Dedifferentiated amniotic fluid mesenchymal stem cell (primary cell): ENCODE results near the gene STK11.
A peak's percentile ranks its signal among the peaks of the same experiment; 100 is the strongest.

Experiments
- DNase-seq: peaks from one replicate; pipeline ENCODE4 v3.0.0-alpha.2; 2016; ENCODE audit errors: extremely low spot score

Gene STK11

DNA sequence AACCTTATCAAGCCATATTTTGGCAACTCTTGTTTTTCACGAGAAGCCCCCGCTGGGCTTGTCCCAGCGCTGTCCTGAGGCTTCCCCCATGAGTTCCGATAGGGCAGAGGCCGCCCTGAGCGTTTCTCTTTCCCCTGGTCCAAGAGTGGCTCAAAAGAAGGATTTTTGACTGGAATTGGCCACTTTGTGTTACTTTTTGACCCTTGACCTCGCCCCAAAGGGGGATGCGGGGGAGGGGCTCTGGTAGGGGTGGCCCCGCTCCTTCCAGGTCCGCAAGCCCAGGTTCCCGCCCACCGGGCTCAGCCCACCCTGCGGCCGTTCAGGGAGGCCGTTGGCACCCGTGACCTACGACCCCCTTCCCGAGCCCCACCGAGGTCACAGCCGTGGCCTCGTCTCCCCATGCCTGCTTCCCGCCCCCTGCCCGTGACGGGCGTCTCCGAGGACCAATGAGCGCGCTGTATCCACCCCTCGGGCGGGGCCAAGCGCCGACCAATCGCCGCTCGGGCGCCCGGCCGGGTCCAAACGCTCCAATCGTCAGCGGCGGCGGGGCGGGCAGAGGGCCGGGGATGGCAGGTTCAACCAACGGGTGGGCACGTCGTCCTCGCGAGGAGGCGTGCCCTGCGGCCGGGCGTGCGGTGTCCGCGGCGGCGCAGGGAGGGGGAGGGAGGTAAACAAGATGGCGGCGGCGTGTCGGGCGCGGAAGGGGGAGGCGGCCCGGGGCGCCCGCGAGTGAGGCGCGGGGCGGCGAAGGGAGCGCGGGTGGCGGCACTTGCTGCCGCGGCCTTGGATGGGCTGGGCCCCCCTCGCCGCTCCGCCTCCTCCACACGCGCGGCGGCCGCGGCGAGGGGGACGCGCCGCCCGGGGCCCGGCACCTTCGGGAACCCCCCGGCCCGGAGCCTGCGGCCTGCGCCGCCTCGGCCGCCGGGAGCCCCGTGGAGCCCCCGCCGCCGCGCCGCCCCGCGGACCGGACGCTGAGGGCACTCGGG is at the start of gene STK11:
TSS of gene STK11 (plus strand) at position 665 of the 986 bp plus-strand sequence. CDS start 1,136 bp downstream, outside the sequence.
- DNase-seq: peak; percentile 97

DNA sequence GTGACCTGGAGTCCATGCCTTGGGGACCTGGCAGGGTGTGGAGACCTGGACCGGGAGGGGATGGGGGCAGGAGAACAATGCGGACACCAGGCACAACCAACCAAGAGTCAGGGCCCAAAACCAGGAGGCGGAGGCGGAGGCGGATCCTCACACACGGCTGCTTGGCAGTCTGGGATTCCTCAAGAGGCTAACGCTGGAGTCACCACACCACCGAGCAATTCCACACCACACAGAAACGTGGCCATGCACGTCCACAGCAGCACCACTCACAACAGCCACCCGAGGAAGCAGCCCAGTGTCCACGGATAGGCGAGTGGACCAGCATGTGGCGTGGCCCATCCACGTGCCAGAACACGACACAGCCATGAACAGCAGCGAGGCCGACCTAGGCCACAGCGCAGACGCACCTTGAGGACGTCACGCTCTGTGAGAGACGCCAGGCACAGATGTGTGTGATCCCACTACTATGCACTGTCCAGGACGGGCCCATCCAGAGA is 49.2 kb upstream of the STK11 start:
- no peak for DNase-seq

DNA sequence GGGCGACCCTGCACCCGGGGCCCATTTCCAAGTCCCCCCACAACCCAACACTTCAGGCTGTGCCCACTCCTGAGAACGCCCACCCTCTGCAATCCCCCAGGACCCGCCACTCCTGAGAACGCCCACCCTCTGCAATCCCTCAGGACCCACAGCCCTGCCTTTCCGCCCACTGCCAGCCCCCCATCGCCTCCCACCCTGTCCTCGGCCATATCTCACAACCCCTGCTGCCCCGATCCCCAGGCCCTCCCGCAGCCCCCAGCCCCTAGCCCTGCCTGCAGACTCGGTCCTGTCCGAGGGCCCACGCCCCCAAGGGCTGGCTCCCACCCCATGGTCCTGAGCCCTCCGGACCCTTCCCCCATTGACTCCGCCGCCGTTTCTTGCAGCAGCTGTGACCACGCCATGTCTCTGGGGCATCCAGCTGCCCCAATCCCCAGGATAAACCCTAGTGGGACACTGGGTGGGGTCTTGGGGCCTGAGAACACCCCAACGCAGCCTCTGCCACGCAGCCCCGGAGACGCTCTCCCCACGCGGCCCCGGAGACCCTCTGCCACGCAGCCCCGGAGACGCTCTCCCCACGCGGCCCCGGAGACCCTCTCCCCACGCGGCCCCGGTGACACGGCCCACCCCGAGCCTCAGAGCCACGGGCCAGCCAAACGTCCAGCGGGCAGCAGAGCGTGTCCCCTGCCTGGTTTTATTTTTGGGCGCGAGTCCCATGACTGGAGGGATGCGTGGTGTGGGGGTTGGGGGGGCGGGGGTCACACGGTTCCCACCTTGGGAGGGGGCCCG is 48.6 kb upstream of the STK11 start:
- DNase-seq: no peak

- DNase-seq: no peak
Measured at GRCh38 chr19:1157931-1158884, 47.4 kb upstream of the STK11 start.

GRCh38 chr19:1158885-1159448 is 46.6 kb upstream of the STK11 start:
- no peak for DNase-seq

- no peak for DNase-seq
Measured at GRCh38 chr19:1159864-1160595, 45.5 kb upstream of the STK11 start.

GRCh38 chr19:1161716-1162115 is 43.9 kb upstream of the STK11 start:
- DNase-seq: no peak

DNA sequence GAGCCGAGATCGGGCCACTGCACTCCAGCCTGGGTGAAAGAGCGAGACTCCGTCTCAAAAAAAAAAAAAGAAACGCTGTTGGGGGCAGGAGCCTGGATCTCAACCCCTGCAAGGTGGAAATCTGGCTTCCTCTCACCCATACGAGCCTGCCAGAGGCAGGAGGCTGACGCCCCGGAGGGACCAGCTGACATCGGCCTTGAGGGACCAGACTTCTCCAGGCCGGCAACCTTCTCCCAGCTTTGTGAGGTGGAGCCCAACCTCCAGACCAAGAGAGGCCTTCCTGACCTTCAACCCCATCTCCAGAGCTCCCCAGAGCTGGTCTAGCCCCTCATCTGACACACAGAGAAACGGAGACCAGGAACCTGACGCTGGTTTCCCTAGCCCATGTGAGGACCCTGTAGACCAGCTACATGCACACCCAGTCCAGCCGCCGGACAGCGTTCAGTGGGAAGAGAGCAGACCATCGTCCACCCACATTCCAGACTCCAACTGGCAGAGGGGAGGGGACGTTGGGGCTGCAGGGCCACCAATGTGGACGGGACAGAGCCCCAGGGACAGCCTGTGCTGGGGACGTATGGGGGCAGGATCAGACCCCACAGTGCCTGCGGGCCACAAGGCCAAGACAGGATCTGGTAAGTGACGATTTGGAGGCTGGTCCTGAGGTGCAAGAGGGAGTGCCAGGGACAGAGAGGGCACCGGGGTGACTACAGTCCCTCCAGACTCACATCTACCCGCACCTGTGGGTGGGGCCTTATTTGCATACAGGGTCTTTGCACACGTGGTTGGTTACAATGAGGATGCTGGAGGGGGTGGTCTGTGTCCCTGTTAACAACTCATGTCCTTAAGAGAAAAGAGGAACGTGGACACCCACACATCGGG is 42.9 kb upstream of the STK11 start:
- DNase-seq: no peak

- no peak for DNase-seq
Measured at GRCh38 chr19:1163283-1163933, 42.2 kb upstream of the STK11 start.

DNA sequence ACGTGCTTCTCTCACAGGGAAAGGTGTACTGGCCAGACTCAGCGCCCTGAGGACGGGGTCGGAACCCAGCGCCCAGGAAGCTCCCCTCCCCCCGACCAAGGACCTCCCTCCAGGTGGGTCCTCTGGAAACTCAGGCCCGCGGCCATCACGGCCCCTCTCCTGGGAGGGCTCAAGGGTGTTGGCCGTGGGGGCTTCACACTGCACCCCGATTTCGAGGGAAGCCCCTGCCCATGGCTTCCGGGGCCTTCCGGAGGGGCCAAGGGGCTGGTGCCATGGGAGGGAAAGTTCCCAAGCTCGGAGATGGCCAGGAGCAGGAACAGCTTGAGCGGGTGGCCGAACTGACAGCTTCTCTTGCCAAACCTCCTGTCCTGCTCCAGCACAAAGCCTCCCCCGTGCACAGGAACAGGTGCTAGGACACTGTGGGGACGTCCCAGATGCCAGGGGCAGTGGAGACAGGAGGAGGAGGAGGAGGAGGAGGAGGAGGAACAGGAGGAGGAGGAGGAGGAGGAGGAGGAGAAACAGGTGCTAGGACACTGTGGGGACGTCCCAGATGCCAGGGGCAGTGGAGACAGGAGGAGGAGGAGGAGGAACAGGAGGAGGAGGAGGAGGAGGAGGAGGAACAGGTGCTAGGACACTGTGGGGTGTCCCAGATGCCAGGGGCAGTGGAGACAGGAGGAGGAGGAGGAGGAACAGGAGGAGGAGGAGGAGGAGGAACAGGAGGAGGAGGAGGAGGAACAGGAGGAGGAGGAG is 41.5 kb upstream of the STK11 start:
- no peak for DNase-seq

- no peak for DNase-seq
Measured at GRCh38 chr19:1164684-1165531, 40.7 kb upstream of the STK11 start.

- no peak for DNase-seq
Measured at GRCh38 chr19:1166872-1167573, 38.6 kb upstream of the STK11 start.

DNA sequence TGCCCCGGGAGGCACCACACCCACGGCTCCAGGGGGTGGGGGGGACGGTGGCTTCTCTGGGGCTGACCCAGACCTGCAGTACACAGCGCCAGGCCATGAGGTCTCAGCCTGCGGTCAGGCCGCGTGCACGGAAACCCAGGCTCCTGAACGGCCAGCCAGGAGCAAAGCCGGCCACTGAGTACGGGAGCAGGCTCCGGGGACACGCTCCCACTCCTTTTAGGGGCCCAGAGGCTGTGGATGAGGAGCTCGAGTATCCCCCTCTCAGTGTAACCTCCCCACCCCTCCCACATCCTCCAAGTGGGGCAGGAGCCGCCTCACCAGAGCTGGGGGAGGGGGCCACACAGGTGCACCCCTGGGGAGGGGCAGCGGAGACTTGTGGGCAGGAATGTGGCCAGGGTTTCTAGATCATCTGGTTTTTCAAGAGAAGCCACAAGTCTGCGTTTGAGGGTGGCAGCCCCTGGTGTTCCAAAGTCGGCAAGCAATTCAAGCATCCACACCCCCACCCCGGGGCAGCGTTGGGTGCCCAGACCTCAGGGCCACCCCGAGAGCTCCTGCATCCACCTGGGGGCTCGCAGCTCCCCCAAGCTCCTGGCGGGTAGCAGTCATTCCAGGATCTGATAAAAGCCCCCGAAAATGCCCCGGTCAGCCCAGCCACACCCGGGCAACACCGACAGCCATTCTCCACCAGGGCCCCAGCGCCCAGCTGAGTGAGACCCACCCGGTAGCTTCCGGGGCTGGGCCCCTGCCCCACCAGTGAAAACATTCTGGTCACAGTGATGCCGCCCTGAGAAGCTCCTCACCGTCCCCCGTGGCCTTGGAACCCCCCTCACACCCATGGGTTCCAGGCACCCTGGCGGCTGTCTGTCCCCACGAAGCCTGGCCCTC is 37.6 kb upstream of the STK11 start:
- no peak for DNase-seq

DNA sequence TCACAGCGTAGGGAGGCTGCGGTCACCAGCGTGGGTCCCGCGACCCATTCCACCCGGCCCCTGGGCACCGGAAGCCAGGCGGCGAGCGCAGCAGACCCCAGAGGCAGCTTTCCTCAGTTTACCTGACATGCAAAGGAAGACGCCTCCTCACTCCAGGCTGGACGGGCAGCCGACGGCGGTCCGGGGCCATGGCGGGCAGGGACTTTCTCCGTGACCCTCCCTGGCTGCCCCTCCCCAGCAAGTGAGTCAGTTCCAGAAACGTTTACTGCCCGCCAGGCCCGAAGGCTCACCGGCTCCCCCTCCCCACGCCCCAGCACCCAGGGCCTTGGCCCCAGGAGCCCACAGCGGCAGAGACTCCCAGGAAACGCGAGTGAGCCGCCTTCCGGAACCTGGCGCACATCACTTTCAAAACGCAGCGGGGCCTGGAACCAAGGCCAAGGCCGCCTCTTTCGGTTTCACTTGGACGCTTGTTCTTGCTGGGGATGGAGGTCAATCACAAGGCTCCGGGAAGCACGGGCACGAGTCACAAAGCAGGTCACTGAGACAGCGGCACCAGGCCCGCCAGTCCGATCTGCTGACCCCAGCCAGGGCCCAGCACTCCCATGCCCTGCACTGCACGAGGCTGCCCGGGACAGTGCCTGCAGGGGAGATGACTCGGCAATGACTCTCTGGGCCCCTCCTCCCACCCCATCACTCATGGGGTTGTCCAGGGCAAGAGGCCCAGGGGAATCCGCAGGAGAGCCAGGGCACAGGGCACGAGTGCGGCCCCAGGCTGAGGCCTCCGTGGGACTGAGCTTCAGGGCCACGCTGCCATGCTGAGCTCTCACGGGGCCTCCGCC is 36.8 kb upstream of the STK11 start:
- no peak for DNase-seq

GRCh38 chr19:1169411-1169791 is 36.2 kb upstream of the STK11 start:
- no peak for DNase-seq
